HEK293T (cell line): ENCODE data around the gene NPHP4.

ENCODE experiments used
- L3MBTL2 ChIP-seq: fragments of 450-650 bp; conservative IDR thresholded peaks from 2 replicates; pipeline ENCODE4 v1.6.1; 2016; ENCODE audit warnings: mild to moderate bottlenecking
- SP1 ChIP-seq: fragments of 450-650 bp; IDR thresholded peaks from 2 replicates; pipeline ENCODE4 v1.6.1; 2017
- TARDBP ChIP-seq: fragments of 450-650 bp; IDR thresholded peaks from 2 replicates; pipeline ENCODE4 v1.6.1; 2016

GRCh38 chr1:5895446-5896406, 96.5 kb downstream of the NPHP4 start:
- TF ChIP-seq SP1 (no peak), L3MBTL2 (no peak), TARDBP (no peak)
